Measurements from ENCODE around the gene NCAM1.

DNA sequence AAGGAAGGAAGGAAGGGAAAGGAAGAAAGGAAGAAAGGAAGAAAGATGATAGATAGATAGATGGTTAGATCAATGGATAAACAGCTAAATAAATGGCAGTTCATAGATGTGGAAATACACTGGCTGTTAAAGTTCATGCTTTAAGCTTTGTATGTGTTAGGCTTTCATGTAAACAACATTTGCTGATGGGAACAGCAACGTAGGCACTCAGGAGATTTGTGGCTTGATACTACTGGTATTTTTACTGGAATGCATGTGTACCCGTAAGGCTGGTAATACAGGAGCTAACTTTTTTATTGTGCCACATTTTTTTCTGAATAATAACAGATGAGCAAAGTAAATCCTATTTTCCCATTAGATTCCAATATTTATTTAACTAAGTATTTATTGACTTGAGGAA lies 85.6 kb downstream of the NCAM1 start:
- TF ChIP-seq POLR2A (IDR thresholded peaks at IDR 0.05; ENCODE audit: borderline replicate concordance, extremely low read depth, insufficient read depth, insufficient read length) = no peak
- TF ChIP-seq SIN3A (IDR thresholded peaks at IDR 0.05; ENCODE audit: low read depth) = no peak
- TF ChIP-seq EZH2 (IDR thresholded peaks at IDR 0.05) = no peak
- TF ChIP-seq, protein P1, sequence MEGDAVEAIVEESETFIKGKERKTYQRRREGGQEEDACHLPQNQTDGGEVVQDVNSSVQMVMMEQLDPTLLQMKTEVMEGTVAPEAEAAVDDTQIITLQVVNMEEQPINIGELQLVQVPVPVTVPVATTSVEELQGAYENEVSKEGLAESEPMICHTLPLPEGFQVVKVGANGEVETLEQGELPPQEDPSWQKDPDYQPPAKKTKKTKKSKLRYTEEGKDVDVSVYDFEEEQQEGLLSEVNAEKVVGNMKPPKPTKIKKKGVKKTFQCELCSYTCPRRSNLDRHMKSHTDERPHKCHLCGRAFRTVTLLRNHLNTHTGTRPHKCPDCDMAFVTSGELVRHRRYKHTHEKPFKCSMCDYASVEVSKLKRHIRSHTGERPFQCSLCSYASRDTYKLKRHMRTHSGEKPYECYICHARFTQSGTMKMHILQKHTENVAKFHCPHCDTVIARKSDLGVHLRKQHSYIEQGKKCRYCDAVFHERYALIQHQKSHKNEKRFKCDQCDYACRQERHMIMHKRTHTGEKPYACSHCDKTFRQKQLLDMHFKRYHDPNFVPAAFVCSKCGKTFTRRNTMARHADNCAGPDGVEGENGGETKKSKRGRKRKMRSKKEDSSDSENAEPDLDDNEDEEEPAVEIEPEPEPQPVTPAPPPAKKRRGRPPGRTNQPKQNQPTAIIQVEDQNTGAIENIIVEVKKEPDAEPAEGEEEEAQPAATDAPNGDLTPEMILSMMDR (IDR thresholded peaks at IDR 0.05 in 2 of 3, conservative IDR thresholded peaks at IDR 0.05 in 1 of 3; ENCODE audit: borderline replicate concordance in 1 of 3, insufficient read depth in 1 of 3, low read depth in 2 of 3, low read length in 2 of 3) = no peak
- TF ChIP-seq, protein P2, sequence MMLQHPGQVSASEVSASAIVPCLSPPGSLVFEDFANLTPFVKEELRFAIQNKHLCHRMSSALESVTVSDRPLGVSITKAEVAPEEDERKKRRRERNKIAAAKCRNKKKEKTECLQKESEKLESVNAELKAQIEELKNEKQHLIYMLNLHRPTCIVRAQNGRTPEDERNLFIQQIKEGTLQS (IDR thresholded peaks at IDR 0.05) = no peak
- no peak for TF ChIP-seq POLR2AphosphoS5 (IDR thresholded peaks at IDR 0.05; ENCODE audit: low read depth, low read length)
- TF ChIP-seq ZNF274 (IDR thresholded peaks at IDR 0.05; ENCODE audit: low read depth, low read length) = no peak
- TF ChIP-seq CBX3 (IDR thresholded peaks at IDR 0.05; ENCODE audit: low read depth) = no peak
- TF ChIP-seq CEBPB (IDR thresholded peaks at IDR 0.05; ENCODE audit: low read depth) = no peak
- TF ChIP-seq JUND (IDR thresholded peaks at IDR 0.05) = no peak
- TF ChIP-seq, protein P3, sequence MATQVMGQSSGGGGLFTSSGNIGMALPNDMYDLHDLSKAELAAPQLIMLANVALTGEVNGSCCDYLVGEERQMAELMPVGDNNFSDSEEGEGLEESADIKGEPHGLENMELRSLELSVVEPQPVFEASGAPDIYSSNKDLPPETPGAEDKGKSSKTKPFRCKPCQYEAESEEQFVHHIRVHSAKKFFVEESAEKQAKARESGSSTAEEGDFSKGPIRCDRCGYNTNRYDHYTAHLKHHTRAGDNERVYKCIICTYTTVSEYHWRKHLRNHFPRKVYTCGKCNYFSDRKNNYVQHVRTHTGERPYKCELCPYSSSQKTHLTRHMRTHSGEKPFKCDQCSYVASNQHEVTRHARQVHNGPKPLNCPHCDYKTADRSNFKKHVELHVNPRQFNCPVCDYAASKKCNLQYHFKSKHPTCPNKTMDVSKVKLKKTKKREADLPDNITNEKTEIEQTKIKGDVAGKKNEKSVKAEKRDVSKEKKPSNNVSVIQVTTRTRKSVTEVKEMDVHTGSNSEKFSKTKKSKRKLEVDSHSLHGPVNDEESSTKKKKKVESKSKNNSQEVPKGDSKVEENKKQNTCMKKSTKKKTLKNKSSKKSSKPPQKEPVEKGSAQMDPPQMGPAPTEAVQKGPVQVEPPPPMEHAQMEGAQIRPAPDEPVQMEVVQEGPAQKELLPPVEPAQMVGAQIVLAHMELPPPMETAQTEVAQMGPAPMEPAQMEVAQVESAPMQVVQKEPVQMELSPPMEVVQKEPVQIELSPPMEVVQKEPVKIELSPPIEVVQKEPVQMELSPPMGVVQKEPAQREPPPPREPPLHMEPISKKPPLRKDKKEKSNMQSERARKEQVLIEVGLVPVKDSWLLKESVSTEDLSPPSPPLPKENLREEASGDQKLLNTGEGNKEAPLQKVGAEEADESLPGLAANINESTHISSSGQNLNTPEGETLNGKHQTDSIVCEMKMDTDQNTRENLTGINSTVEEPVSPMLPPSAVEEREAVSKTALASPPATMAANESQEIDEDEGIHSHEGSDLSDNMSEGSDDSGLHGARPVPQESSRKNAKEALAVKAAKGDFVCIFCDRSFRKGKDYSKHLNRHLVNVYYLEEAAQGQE (IDR thresholded peaks at IDR 0.05; ENCODE audit: low read depth) = no peak
